Naive thymus-derived CD8-positive, alpha-beta T cell (primary cell): ENCODE results near the gene CXCL3. TPM values are rescaled to one million over a fixed set of nuclear protein-coding genes. Genes with fewer than 3 reads are reported as not detected.

Experiments used
- ATAC-seq, 2 donors: fragments of 150-1000 bp; cut with Tn5 transposase in 1 of 2; sonication (Bioruptor Pico), chemical (Tn5 transposase) in 1 of 2; 1 replicate in 1 of 2; 2 replicates in 1 of 2; pipeline ENCODE4 v1.10.0; 2021; ENCODE audit warnings: mild to moderate bottlenecking in 2 of 2, moderate library complexity in 2 of 2
- POLR2A ChIA-PET: fragments of 350-600 bp; sonication (Branson Sonifier 250); formaldehyde crosslinking; loops from one replicate; lab custom pipeline; 2021; ENCODE audit warnings: antibody characterized with exemption; lab: Charles Lee
- DNase-seq, 10 donors: peaks; one replicate each; pipeline versions ENCODE4 v3.0.0 to v3.0.0-alpha.2; 2020 to 2022
- H3K27ac Mint-ChIP-seq, 10 donors: one replicate each; pipeline ENCODE4 v1.8.0; 2020 to 2022; ENCODE audit warnings: mild to moderate bottlenecking in 10 of 10, mixed read lengths in 10 of 10, moderate library complexity in 4 of 10, inconsistent platforms in 1 of 10
- H3K27me3 Mint-ChIP-seq, 5 donors: one replicate each; pipeline ENCODE4 v1.8.0; 2021 to 2022; ENCODE audit warnings: mixed read lengths in 5 of 5
- H3K36me3 Mint-ChIP-seq, 3 donors: one replicate each; pipeline ENCODE4 v1.8.0; 2020 to 2022; ENCODE audit warnings: mixed read lengths in 3 of 3, mild to moderate bottlenecking in 2 of 3, inconsistent platforms in 1 of 3
- H3K4me1 Mint-ChIP-seq, 4 donors: one replicate each; pipeline ENCODE4 v1.8.0; 2021 to 2022; ENCODE audit warnings: mixed read lengths in 4 of 4
- H3K4me3 Mint-ChIP-seq, 10 donors: one replicate each; pipeline ENCODE4 v1.8.0; 2020 to 2022; ENCODE audit warnings: mild to moderate bottlenecking in 10 of 10, mixed read lengths in 10 of 10, moderate library complexity in 6 of 10, inconsistent platforms in 1 of 10
- H3K9me3 Mint-ChIP-seq, 9 donors: one replicate each; pipeline ENCODE4 v1.8.0; 2020 to 2022; ENCODE audit warnings: mixed read lengths in 9 of 9, mild to moderate bottlenecking in 3 of 9, inconsistent platforms in 1 of 9, moderate library complexity in 1 of 9
- polyA plus RNA-seq, 3 donors: library from polyadenylated mRNA; unstranded; fragments of 300-500 nt; fragmentation: Illumina TruSeq; gene quantifications; one replicate each; pipeline ENCODE4 v1.2.3, GENCODE V29; 2021
- total RNA-seq, 8 experiments: library from RNA in 2 of 8; stranded (reverse) in 2 of 8; gene quantifications; one replicate each; pipeline ENCODE4 v1.2.3 and lab custom pipeline; 2021 to 2026

Gene CXCL3
- total and polyA plus RNA-seq, 5 experiments from 2014 or later, result not detected

- ATAC-seq, result no peak
- peaks cover 0 to 3% (median 0%) of the 10 kb centered on the region in 9 donors for H3K9me3 Mint-ChIP-seq
- no peak overlapping the region for H3K4me3 Mint-ChIP-seq
- POLR2A ChIA-PET, result no interaction called here
- no peaks in the 10 kb centered on the region for H3K4me1 Mint-ChIP-seq
- H3K36me3 Mint-ChIP-seq, result no peaks in the 10 kb centered on the region
- H3K27ac Mint-ChIP-seq, result no peak overlapping the region
- no peak for DNase-seq
- H3K27me3 Mint-ChIP-seq, result no peaks in the 10 kb centered on the region
These were observed 25.4 kb upstream of the CXCL3 start for GRCh38 chr4:74063859-74064258.

- H3K27ac Mint-ChIP-seq, result no peak overlapping the region
- H3K27me3 Mint-ChIP-seq, result peaks cover 0 to 1% (median 0%) of the 10 kb centered on the region in 5 donors
- no peaks in the 10 kb centered on the region for H3K36me3 Mint-ChIP-seq
- peaks cover 0 to 3% (median 0%) of the 10 kb centered on the region in 9 donors for H3K9me3 Mint-ChIP-seq
- ATAC-seq (no peak), DNase-seq (no peak)
- no peaks in the 10 kb centered on the region for H3K4me1 Mint-ChIP-seq
- no peak overlapping the region for H3K4me3 Mint-ChIP-seq
- POLR2A ChIA-PET, result no interaction called here
These were observed 24.5 kb upstream of the CXCL3 start for GRCh38 chr4:74062953-74063352.

GRCh38 chr4:74061430-74061829, 22.9 kb upstream of the CXCL3 start:
- Mint-ChIP-seq H3K36me3 (no peaks in the 10 kb centered on the region), H3K27me3 (peaks cover 0 to 1% (median 0%) of the 10 kb centered on the region in 5 donors), H3K9me3 (peaks cover 0 to 3% (median 0%) of the 10 kb centered on the region in 9 donors), H3K27ac (no peak overlapping the region), H3K4me3 (no peak overlapping the region), H3K4me1 (no peaks in the 10 kb centered on the region)
- no peak for ATAC-seq
- POLR2A ChIA-PET, result no interaction called here
- DNase-seq, result no peak

- DNase-seq, result no peak
- H3K36me3 Mint-ChIP-seq, result no peaks in the 10 kb centered on the region
- no peak overlapping the region for H3K4me3 Mint-ChIP-seq
- H3K4me1 Mint-ChIP-seq, result no peaks in the 10 kb centered on the region
- ATAC-seq, result no peak
- peaks cover 0 to 3% (median 0%) of the 10 kb centered on the region in 9 donors for H3K9me3 Mint-ChIP-seq
- no peak overlapping the region for H3K27ac Mint-ChIP-seq
- H3K27me3 Mint-ChIP-seq, result peaks cover 0 to 3% (median 0%) of the 10 kb centered on the region in 5 donors
- POLR2A ChIA-PET, result no interaction called here
These were observed 20.8 kb upstream of the CXCL3 start for GRCh38 chr4:74059161-74059829.

- no peaks in the 10 kb centered on the region for H3K4me1 Mint-ChIP-seq
- peaks cover 0 to 3% (median 0%) of the 10 kb centered on the region in 9 donors for H3K9me3 Mint-ChIP-seq
- POLR2A ChIA-PET, result no interaction called here
- H3K36me3 Mint-ChIP-seq, result no peaks in the 10 kb centered on the region
- H3K27ac Mint-ChIP-seq, result no peak overlapping the region
- DNase-seq (no peak), ATAC-seq (no peak)
- H3K4me3 Mint-ChIP-seq, result no peak overlapping the region
- H3K27me3 Mint-ChIP-seq, result peaks cover 0 to 3% (median 0%) of the 10 kb centered on the region in 5 donors
These were observed 19.7 kb upstream of the CXCL3 start for GRCh38 chr4:74058048-74058651.

- H3K4me1 Mint-ChIP-seq, result no peaks in the 10 kb centered on the region
- peaks cover 0 to 3% (median 0%) of the 10 kb centered on the region in 5 donors for H3K27me3 Mint-ChIP-seq
- POLR2A ChIA-PET, result no interaction called here
- no peak for ATAC-seq
- peaks cover 0 to 4% (median 0%) of the 10 kb centered on the region in 9 donors for H3K9me3 Mint-ChIP-seq
- peaks cover 0 to under 1% (median 0%) of the 10 kb centered on the region in 3 donors for H3K36me3 Mint-ChIP-seq
- no peak overlapping the region for H3K27ac Mint-ChIP-seq
- no peak for DNase-seq
- H3K4me3 Mint-ChIP-seq, result no peak overlapping the region
These were observed 19.1 kb upstream of the CXCL3 start for GRCh38 chr4:74057588-74057987.

- Mint-ChIP-seq H3K9me3 (peaks cover 0 to 8% (median 3%) of the 10 kb centered on the region in 9 donors), H3K4me3 (no peak overlapping the region), H3K4me1 (no peaks in the 10 kb centered on the region), H3K36me3 (peaks cover 0 to 5% (median 0%) of the 10 kb centered on the region in 3 donors), H3K27ac (no peak overlapping the region), H3K27me3 (peaks cover 0 to 3% (median 0%) of the 10 kb centered on the region in 5 donors)
- ATAC-seq (no peak), DNase-seq (no peak)
- POLR2A ChIA-PET, result no interaction called here
These were observed 18.5 kb upstream of the CXCL3 start for GRCh38 chr4:74056858-74057562.

- H3K4me3 Mint-ChIP-seq, result no peak overlapping the region
- POLR2A ChIA-PET, result no interaction called here
- peaks cover 0 to 11% (median 4%) of the 10 kb centered on the region in 9 donors for H3K9me3 Mint-ChIP-seq
- no peak overlapping the region for H3K27ac Mint-ChIP-seq
- H3K4me1 Mint-ChIP-seq, result no peaks in the 10 kb centered on the region
- H3K36me3 Mint-ChIP-seq, result peaks cover 0 to 5% (median 0%) of the 10 kb centered on the region in 3 donors
- DNase-seq (no peak), ATAC-seq (no peak)
- peaks cover 0 to 3% (median under 1%) of the 10 kb centered on the region in 5 donors for H3K27me3 Mint-ChIP-seq
These were observed 17.8 kb upstream of the CXCL3 start for GRCh38 chr4:74056114-74056857.

- POLR2A ChIA-PET, result no interaction called here
- Mint-ChIP-seq H3K27me3 (peaks cover 0 to 3% (median 1%) of the 10 kb centered on the region in 5 donors), H3K9me3 (peaks cover 0 to 14% (median 5%) of the 10 kb centered on the region in 9 donors), H3K36me3 (peaks cover 0 to 5% (median 0%) of the 10 kb centered on the region in 3 donors), H3K4me1 (no peaks in the 10 kb centered on the region), H3K27ac (no peak overlapping the region), H3K4me3 (no peak overlapping the region)
- no peak for ATAC-seq
- no peak for DNase-seq
These were observed 17.0 kb upstream of the CXCL3 start for GRCh38 chr4:74055498-74055897.

- Mint-ChIP-seq H3K4me1 (no peaks in the 10 kb centered on the region), H3K27me3 (peaks cover 0 to 3% (median 1%) of the 10 kb centered on the region in 5 donors), H3K9me3 (peaks cover 0 to 14% (median 5%) of the 10 kb centered on the region in 9 donors), H3K4me3 (no peak overlapping the region), H3K36me3 (peaks cover 0 to 5% (median 0%) of the 10 kb centered on the region in 3 donors), H3K27ac (no peak overlapping the region)
- POLR2A ChIA-PET, result no interaction called here
- no peak for ATAC-seq
- no peak for DNase-seq
These were observed 16.6 kb upstream of the CXCL3 start for GRCh38 chr4:74055096-74055495.

GRCh38 chr4:74054483-74055047, 16.1 kb upstream of the CXCL3 start:
- no peak overlapping the region for H3K4me3 Mint-ChIP-seq

GRCh38 chr4:74047152-74047551, 8.7 kb upstream of the CXCL3 start:
- peaks cover 9 to 25% (median 12%) of the 10 kb centered on the region in 5 donors for H3K27me3 Mint-ChIP-seq
- POLR2A ChIA-PET, result no interaction called here
- ATAC-seq (no peak), DNase-seq (no peak)
- H3K9me3 Mint-ChIP-seq, result peaks cover 6 to 32% (median 11%) of the 10 kb centered on the region in 9 donors
- no peak overlapping the region for H3K4me3 Mint-ChIP-seq
- H3K4me1 Mint-ChIP-seq, result no peaks in the 10 kb centered on the region
- peaks cover 0 to 7% (median 0%) of the 10 kb centered on the region in 3 donors for H3K36me3 Mint-ChIP-seq
- H3K27ac Mint-ChIP-seq, result no peak overlapping the region

More at GRCh38 chr4:74054483-74055047, 16.1 kb upstream of the CXCL3 start:
- no peak overlapping the region for H3K27ac Mint-ChIP-seq
- POLR2A ChIA-PET, result no interaction called here
- peaks cover 0 to 14% (median 5%) of the 10 kb centered on the region in 9 donors for H3K9me3 Mint-ChIP-seq
- peaks cover 0 to 3% (median 1%) of the 10 kb centered on the region in 5 donors for H3K27me3 Mint-ChIP-seq
- DNase-seq, result no peak
- ATAC-seq, result no peak
- peaks cover 0 to 5% (median 0%) of the 10 kb centered on the region in 3 donors for H3K36me3 Mint-ChIP-seq
- no peaks in the 10 kb centered on the region for H3K4me1 Mint-ChIP-seq
